CD4-positive, alpha-beta T cell treated with Interleukin-6 at 100 ng/mL for 8 hours (primary cell): ENCODE measurements around the gene EPHA3.

Experiments used
- DNase-seq: peaks from one replicate; pipeline ENCODE4 v3.0.0-alpha.2; 2020; ENCODE audit warnings: mixed read lengths, low spot score

The EPHA3 gene

DNA sequence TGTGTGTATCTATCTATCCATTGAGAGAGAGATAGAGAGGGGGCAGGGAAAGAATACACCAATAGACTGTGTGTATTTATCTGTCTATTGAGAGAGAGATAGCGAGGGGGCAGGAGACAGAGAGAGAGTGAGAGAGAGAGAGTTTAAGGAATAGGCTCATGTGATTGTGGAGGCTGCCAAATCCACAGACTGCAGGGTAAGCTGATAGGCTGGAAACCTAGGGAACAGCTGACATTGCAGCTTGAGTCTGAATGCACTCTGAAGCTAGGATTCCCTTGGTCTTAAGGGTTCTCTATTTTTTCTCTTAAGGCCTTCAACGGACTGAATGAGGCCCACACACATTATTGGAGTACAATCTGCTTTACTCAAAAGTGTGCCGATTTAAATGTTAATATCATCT lies 255.8 kb downstream of the EPHA3 start:
- no peak for DNase-seq

DNA sequence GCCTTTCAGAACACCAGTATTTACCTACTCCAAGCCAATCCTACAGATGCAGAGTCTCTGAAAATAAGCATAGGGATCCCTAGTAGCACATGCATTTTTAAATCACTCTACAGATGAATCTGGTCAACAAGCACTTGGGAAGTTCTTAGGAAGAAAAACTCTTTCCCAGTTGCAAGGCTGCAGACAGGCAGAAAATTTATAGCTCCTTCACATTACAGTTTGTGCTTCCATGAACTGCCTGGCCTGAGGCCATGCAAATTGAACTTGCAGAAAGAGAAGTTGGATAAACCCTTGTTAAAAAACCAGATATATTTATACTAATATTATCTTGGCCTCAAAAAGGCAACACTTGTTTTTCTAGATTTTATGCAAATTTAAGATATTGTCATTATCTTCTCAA lies 256.9 kb downstream of the EPHA3 start:
- DNase-seq = no peak

DNA sequence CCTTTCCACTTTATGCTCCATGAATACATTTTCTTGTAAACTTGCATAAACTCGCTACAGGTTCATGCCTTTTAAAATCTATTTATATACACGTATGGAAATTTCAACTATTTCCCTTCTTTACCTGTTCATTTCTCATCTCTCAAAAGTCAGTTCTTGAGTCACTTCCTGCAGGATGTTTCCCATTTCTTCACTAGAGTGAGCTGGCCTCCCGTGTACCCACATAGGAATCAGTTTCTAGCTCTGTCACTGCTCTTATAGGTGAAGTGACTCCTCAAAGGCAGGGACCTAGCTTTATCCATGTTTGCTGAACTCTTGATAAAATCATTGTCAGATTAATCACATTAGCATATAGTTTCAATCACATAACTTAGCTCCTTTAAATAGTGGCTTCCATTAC lies 259.7 kb downstream of the EPHA3 start:
- DNase-seq = no peak

DNA sequence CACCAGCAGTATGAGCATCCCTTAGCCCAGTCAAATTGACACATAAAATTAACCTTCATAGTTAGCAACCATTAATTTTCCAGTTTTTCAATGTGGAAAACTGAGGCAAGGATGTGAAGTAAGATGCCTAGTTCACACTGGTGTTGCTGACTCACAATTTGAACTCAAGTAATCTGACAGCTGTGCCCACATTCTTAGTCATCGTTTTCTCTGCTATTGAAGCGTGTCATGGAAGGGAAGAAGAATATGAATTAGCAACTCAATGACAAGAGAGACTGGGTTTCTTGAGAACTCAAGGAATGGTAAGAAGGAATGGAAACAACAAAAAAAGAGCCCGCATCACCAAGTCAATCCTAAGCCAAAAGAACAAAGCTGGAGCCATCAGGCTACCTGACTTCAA lies 261.4 kb downstream of the EPHA3 start:
- DNase-seq = no peak

DNA sequence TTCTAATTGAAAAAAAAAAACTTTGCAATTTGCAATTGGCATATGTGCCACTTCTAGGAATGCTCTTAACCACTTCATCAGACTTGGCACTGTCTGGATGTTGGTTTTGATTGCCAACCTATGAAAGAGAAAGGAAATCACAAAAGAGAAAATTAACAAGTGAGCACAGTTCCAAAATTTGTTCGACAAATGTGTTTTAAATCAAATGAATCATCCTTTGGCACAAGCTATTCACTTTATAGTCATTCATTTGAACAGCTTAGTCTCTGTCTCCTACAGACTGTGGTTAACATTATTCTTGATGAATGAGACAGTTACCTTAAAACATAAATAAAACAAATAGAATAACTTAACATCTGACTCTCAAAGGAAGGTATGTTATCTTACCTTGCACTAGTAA lies 265.0 kb downstream of the EPHA3 start:
- no peak for DNase-seq

DNA sequence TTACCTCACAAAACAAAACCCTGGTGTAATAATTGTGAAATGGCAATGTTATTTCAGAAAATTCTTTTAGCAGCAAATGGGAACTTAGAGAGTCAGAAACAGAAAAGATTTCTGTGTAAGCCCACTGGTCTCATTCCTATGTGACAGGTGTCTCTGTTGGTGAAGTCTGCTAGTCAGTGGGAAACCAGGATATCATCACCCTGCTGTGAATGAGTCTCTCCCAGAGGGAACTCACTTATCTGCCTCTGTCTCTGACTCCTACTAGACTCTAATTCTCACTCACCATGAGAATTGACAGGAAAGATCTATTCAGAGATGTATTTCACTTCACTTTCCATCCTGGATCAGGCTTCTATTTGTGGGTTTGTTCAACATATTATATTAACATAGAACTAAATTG lies 266.0 kb downstream of the EPHA3 start:
- DNase-seq = no peak

DNA sequence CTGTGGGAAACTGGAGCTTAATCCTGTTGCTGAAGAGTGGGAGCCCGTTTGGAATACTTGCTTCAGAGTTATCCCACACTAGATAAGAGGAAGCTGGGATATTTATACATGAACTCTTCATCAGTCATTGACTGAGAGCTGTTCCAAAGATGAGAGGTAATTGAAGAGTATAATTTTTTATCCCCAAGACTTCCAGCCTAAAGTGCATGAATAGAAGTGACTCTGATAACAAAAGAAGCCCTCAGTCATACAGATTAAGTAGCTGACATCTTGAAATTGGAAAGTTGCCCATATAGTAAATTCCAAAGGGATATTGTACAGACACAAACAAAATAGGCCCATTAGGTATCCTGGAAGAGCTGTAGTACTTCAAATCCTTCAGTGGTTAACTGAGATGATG lies 268.0 kb downstream of the EPHA3 start:
- no peak for DNase-seq

DNA sequence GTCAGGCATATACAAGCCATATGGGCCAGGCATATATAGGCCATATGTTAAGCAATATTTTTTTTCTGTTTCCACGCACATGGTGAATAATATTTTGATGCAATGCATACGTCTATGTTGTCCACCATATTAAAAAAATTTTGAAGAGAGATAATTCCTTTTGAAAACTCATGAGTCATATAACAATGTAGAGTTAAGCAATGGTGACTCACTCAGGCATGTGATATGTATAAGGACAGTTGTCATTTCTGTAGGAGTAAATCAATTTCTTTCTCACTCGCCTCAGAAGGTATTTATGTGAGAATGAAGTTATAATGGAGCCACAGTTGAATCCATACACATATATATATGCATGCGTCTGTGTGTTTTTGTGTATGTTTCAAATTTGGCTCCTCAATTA lies 272.6 kb downstream of the EPHA3 start:
- DNase-seq = no peak

DNA sequence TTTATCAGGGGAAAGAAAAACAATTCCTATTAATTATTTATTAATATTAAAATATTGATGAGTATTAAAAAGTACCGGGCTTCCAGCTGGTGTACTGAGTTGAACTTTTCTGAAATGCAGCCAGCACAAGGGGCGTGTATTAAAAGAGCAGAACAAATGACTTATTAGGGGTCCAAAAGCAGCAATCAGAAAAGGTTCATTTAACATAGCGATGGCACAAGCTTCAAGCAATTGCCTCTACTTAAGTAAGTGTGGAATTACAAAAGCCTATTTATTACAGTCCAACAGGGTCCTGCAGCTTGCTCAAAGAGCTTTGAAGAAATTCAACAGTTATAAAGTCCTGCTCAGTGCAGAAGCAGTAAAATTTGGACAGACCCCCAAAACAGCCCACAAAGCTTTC lies 285.6 kb downstream of the EPHA3 start:
- no peak for DNase-seq

DNA sequence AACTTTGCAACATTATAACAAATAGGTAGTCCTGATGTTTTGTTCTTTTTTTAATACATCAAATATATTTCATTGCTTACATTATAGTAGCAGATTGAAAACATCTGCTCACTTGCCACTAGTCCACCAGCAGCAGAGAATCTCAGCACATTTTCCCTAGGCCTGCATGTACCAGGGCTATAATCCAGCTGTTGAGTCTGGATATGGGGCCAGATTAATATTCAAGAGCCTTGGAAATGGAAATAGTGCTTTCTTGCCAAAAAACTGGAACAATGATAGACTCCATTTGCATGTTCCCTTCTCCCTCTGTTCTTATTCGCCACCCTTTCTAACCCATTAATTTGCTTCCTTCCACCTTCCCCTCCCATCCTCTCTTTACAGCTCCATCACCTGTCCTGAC lies 288.0 kb downstream of the EPHA3 start:
- DNase-seq = no peak

DNA sequence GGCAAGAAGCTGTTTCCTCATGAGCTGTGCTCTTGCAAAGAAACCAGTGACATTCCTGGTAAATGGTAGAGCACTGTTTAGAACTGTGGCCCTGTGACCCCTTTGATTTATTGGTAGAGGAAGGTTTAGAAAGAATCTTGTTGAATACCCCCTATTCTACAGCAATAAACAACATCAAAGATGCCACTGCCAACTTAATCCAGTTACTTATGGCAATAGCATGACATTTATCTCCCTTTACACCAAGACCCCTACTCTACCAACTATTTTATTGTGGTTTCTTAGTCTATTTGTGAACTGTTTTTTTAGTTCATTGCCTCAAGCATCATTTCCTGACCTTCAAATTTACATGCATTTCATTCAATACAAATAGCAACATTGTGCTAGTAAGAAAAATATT lies 288.6 kb downstream of the EPHA3 start:
- DNase-seq = no peak

DNA sequence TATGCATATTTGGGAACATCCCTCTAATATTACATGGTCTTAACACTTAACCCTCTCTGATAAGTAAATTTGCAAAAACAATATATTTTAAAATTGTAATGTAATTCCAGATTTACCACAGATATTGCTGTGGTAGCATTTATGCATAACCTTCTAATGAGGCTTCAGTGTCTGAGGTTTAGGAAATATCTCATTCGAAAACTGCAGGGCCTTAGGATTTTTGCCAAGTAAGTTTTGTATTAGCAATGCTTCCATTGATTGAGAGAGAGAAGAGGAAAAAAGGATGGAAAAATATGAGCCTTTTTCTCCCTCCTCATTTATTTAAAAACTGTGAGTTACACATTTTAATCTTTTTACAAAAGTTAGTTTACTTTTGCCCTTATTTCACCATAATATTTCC lies 294.6 kb downstream of the EPHA3 start:
- no peak for DNase-seq

DNA sequence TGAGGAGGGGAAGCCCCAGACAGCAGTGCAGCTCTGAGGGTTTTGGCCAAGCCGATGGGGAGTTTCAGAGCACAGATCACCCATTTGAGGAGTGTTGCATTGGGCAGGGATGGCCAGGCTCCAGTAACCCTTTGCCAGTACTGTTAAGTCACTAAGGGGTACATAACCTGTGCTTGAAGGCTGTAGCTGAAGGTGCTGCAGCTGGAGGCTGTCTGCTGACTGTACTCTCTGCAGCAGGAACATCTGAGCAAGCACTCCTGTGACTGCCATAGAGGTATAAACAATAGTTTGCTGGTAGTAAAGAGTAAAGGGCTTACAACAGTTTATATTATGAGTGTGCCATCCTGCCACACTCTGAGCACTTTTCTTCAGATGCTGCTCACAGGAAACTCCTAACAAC lies 297.8 kb downstream of the EPHA3 start:
- DNase-seq = no peak

DNA sequence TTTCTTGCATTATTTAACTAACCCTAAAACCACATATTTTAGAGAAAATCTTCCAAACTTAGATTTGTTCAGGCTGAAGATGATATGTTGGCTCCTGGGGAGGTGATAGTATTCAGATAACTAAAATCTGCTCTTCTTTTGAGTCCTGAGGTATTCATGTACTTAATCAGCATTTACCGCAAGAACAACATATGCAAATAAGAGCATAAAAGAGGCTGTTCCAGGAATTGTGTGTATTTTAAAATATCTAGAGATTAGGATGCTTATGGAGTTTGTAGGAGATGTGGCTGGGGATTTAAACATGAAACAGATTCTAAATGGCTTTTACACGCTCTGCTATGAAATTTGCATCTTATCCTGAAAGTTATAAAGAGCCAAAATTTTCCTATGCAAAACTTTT lies 298.2 kb downstream of the EPHA3 start:
- no peak for DNase-seq

DNA sequence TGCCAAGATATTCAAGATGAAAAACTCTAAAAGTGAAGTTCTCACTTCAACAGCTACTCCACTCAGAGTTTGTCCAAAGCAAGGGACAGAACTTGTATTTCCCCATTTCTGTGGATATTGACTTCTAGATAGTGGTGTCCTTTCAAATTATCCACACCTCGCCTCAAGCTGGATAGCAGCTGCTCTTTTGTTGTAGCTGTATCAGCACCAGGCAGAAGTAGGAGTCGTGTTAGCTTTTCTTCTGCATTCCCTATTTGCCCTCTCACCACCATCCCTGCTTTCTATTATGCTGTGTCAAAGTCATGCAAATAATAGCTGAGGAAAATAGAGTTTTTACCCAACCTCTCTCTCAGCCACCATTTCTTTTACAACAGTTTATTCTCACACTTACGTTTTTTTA lies 303.8 kb downstream of the EPHA3 start:
- no peak for DNase-seq

DNA sequence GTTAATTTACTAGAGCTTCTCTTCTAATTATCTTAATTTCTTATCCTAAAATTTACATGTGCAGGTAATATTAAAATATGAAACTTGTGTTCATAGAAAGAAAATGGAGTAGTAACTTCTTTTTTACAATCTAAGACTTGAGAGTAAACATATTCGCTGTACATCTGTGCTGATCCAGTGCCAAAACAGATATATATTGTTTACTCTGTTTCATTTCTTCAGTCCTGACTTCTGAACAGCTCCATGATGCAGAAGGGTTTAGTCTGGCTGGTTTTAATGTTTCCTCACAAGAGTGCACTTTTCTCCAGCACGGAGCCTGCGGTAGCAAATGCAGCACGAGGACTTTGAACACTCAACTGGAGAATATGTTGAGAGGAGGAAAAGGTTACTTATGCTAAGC lies 306.8 kb downstream of the EPHA3 start:
- DNase-seq = no peak

DNA sequence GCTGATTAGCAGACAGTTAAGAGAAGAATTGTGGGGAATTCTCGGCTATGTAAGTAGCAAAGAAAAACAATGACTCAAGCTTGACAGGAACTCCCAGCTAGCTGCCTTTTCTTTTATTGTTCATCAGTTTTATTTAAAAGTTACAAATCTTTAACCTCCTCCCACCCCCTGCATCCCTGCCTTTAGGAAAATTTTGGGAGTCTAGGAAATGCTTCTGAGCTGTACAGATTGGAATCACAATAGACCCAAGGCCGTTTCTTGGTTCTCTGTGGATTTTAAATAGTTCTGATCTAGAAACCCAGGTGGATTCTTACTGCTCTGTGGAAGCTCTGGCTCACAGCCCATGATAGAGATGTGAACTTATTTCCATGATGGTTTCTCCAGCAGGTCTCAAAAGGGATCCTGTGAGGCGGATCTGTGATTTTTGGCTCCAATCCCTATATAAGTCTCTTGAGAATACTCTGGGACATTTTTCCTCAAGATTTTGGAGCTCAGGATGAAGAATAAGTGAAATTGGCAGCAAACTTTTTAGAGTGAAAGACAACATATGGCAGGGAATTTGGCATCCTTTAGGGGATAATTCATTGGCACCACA lies 312.3 kb downstream of the EPHA3 start:
- no peak for DNase-seq

DNA sequence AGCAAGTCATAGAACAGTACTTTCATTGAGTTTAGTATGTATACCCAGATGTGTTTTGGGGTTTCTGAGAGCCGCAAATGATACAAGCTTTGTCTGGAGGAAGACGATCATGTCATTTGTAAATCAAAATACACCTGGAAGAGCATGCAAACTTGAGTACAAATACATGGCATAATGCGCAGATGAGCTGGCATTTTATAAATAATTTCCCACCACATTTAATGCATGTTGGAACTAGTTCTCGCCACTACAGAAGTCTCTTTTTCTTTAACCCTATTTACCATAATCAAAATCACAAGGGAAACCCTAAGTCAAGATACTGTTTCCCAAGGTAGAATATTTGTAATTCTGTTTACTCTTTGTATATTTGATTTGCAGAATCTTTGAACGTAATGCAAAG lies 318.6 kb downstream of the EPHA3 start:
- no peak for DNase-seq

DNA sequence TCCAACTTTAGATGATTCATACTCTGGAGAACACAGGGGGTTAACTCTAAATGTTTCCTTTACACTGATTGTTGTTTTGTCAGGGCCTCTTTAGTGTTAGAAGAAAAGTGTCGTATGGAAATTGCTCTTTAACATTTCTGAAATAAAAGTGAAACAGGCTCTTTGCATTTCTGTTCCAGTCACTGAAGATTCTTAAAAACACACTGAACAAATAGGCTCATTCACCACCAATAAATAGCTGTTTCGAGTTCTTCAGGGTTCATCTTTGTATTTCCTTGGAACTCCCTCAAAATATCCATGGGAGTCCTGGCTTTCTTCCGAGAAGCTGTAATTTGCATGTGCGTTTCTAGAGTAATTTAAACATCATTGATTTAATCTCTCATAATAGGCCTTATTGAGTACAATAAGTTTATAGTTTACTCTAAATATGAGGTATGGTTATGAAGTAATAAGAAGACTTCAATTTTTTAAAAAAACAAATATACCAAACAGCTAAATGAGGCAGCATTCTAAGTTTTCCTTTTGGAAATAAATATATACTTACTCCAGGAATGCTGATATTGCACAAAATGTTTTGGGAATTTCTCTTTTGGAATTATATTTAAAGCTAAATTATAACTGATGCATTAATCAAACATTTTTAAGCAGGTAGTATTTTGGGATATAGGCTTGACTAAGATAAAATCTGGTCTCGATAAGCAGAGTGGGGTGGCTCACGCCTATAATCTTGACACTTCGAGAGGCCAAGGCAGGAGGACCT lies 327.4 kb downstream of the EPHA3 start:
- DNase-seq = no peak

DNA sequence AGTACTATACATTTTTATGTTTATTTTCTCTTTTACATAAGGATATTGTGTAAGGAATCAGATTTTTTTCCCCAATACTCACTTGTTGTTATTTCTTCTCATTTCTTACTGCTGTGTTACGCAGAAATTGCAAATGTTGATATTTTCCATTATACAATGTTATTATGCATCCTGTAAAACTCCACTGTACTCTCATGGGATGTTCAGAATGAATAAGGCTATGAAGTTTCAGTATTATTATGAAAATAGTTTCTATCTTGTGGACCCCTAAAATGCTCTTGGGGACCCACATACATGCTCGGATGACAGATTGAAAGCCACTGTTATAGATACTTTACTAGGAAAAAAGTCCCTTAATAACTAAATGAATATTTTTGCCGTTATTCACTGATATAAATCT lies 329.4 kb downstream of the EPHA3 start:
- no peak for DNase-seq

DNA sequence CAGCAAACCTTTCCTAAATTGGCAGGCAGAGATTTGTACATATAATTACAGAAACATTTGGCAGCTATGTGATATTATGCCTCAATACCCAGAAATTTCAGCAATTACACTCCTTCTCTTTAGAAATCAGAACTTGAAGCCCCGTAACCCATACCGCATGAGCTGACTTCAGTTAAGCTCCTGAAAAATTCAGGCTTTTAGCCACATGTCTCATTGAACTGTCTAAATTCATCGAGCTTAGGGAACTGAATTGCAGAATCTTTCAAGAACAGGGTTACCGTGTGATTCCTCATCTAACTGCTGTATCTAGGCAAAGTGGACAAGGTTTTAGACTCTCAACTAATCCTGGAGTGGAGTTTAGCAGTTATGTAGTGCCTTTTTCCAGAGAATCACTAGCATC lies 333.0 kb downstream of the EPHA3 start:
- DNase-seq = no peak

DNA sequence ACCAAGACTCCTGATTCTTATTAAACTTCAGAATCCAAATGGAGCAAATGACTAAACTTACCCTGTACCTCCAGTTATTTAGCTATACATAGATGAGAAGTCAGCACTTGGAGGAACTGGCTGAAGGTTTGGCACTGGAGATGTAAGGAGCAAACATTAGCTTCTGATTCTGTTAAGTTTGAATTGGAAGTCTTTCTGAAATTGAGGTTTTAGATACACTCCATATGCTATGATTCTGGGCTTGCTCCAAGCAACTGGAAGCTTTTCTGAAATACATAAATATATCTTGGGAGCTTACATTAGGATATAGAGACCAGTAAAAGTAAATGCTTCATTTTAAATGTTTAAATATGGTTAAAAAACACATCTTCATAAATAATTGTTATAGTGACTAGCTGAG lies 333.7 kb downstream of the EPHA3 start:
- DNase-seq = no peak

DNA sequence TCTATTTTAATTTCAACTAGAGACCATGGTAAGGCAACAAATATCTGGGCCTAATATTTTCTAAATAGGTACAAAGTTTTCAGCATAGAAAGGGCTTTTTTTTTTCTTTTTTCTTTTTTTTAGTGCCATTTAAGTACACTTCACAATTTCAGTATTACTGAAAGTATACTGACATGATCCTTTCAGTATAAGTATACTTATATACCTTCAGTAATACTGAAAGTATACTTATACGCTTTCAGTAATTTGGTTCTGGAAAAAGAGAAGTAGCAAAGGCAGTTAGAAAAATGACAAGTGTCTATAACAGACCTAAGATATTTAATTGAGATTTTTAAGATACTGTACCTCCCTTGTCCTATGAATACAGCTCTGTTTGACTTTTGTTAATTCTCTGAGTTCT lies 339.2 kb downstream of the EPHA3 start:
- DNase-seq = no peak

DNA sequence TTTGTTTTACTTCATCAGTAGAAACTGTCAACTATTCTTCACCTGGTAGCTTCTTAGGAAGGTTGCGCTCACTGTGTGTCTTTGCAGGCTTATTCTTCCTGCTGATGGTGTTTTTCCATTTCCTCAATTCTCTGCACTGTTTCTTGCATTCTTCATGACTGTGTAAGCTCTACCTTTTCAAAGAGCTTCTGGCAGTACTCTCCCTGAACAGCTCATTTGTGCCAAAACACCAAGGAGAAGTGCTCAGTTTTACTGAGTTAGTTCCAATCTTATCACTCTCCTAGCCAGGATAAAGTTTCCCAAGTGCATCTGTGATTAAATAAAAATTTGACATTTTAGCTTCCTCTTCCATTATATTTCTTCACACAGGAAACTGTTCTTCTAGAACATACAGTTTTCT lies 339.8 kb downstream of the EPHA3 start:
- DNase-seq = no peak
